Measurements from ENCODE around the gene NCAPD3.

DNA sequence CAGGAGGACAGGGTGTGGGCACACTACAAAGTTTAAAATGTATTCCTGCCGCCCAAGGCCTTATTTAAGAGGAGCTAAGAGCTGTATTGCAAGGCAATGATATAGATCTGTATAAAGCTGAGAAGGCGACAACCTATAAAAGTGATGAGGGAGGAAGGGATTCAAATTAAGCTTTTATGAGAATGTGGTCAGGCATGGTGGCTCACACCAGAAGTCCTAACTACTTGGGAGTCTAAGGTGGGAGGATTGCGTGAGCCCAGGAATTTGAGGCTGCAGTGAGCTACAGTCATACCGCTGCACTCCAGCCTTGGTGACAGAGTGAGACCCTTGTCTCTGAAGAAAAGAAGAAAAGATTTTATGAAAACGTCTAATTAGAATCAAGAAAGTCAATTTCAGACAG lies 42.7 kb upstream of the NCAPD3 start:
- TF ChIP-seq GATA3 (IDR thresholded peaks at IDR 0.05; ENCODE audit: low read depth, low read length) (no peak), GATA2 (IDR thresholded peaks at IDR 0.05; ENCODE audit: low read depth, low read length) (no peak)

Data from SH-SY5Y (cell line).